Chondrocyte (in vitro differentiated cells): ENCODE results near the gene ATP11A. TPM values are rescaled to one million over a fixed set of nuclear protein-coding genes. Genes with fewer than 3 reads are reported as not detected.

ENCODE experiments used
- DNase-seq: peaks from one replicate; pipeline ENCODE4 v3.0.0; 2021; ENCODE audit warnings: mixed read lengths, low spot score
- H3K27ac Mint-ChIP-seq: one replicate; pipeline ENCODE4 v1.8.0; 2021; ENCODE audit warnings: mild to moderate bottlenecking, moderate library complexity, mixed read lengths; ENCODE audit not compliant: unreplicated experiment
- H3K27me3 Mint-ChIP-seq: 2 replicates; pipeline ENCODE4 v1.8.0; 2021; ENCODE audit warnings: low read depth, mixed read lengths
- H3K36me3 Mint-ChIP-seq: 2 replicates; pipeline ENCODE4 v1.8.0; 2021; ENCODE audit warnings: low read depth, mixed read lengths
- H3K4me1 Mint-ChIP-seq: 2 replicates; pipeline ENCODE4 v1.8.0; 2021; ENCODE audit warnings: low read depth, mild to moderate bottlenecking, mixed read lengths
- H3K4me3 Mint-ChIP-seq: one replicate; pipeline ENCODE4 v1.8.0; 2021; ENCODE audit warnings: mild to moderate bottlenecking, moderate library complexity, mixed read lengths; ENCODE audit not compliant: unreplicated experiment
- H3K9me3 Mint-ChIP-seq: 2 replicates; pipeline ENCODE4 v1.8.0; 2021; ENCODE audit warnings: low read depth, mixed read lengths
- total RNA-seq: library from RNA; stranded (reverse); gene quantifications from 3 replicates; pipeline ENCODE4 v1.2.1, GENCODE V29; 2021
- TF ChIP-seq, protein P1 (sequence below): fragments of 200-600 bp; sonication (generic); IDR thresholded peaks from 2 replicates; pipeline ENCODE4 v1.5.0; 2021; ENCODE audit warnings: antibody characterized with exemption, mild to moderate bottlenecking, moderate library complexity

ATP11A gene
- total RNA-seq, 1 donor from 2014 or later = 13.1 TPM

DNA sequence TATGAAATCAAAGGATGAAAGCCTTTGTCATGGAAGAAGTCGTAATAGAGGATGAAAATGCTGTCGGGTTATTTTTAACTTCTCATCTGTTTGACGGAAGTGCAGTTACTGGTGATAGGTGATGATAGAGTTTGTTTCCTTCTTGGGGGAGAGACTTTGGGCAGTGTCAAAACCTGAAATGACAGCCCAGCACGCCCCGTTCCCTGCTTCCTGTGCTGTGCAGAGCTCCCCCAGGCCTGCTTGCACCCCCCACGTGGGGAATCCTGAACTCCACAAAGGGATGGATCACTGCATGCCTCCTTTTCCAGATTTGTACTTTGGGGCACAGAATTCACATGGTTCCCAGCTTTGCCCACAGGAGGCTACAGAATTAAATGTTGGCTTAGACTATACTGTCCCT is 102.7 kb downstream of the ATP11A start:
- H3K9me3 Mint-ChIP-seq = no peaks in the 10 kb centered on the region
- no peak overlapping the region for H3K4me3 Mint-ChIP-seq
- peaks cover 2% of the 10 kb centered on the region for H3K36me3 Mint-ChIP-seq
- no peak for DNase-seq
- no peaks in the 10 kb centered on the region for H3K4me1 Mint-ChIP-seq
- TF ChIP-seq, protein P1, sequence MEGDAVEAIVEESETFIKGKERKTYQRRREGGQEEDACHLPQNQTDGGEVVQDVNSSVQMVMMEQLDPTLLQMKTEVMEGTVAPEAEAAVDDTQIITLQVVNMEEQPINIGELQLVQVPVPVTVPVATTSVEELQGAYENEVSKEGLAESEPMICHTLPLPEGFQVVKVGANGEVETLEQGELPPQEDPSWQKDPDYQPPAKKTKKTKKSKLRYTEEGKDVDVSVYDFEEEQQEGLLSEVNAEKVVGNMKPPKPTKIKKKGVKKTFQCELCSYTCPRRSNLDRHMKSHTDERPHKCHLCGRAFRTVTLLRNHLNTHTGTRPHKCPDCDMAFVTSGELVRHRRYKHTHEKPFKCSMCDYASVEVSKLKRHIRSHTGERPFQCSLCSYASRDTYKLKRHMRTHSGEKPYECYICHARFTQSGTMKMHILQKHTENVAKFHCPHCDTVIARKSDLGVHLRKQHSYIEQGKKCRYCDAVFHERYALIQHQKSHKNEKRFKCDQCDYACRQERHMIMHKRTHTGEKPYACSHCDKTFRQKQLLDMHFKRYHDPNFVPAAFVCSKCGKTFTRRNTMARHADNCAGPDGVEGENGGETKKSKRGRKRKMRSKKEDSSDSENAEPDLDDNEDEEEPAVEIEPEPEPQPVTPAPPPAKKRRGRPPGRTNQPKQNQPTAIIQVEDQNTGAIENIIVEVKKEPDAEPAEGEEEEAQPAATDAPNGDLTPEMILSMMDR = no peak
- H3K27ac Mint-ChIP-seq = no peak overlapping the region
- no peaks in the 10 kb centered on the region for H3K27me3 Mint-ChIP-seq

DNA sequence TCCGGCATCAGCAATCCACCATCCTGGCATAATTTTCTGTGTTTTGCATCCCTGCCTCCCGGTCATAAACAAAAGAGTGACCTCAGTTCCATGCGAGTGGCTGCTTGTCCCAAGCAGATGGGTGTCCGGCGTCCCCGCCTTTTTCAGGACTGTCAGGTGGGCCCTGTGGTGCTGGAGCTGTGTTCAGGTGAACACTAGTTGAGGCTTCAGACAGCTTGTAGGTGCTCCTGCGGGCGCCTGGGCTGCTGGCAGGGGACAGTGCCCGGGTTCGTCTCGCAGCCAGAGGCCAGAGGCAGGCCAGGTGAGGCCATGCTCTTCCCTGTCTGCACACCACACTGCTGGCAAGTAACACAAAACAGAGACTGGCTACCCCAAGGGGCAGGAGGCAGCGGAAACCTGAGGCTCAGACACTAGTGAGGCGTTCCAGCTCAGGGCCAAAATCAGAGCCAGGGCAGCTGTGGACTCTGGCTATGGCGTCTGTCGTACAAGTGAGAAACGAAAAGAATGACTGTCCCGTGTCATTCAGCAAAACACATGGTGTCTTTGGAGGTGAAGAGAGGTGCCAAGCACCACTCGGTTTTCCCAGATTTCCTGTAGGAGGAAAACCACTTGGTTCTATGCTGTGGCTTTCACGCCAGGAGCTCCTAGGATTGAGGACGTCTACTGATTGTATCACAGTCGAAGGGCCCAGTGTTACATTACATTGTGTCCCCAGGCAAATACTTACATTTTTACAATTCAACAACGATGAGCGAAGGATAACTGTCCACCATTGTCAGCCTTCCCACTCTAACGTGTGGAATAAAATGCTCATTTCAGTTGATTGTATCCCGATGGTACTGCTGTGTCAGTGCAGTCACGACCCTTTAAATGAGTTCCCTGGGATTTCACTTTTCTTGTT is 104.0 kb downstream of the ATP11A start:
- TF ChIP-seq, protein P1 = no peak
- Mint-ChIP-seq H3K9me3 (peaks cover 3% of the 10 kb centered on the region), H3K36me3 (peaks cover 3% of the 10 kb centered on the region), H3K4me1 (no peaks in the 10 kb centered on the region), H3K27ac (no peak overlapping the region), H3K27me3 (no peaks in the 10 kb centered on the region), H3K4me3 (no peak overlapping the region)
- DNase-seq = no peak

DNA sequence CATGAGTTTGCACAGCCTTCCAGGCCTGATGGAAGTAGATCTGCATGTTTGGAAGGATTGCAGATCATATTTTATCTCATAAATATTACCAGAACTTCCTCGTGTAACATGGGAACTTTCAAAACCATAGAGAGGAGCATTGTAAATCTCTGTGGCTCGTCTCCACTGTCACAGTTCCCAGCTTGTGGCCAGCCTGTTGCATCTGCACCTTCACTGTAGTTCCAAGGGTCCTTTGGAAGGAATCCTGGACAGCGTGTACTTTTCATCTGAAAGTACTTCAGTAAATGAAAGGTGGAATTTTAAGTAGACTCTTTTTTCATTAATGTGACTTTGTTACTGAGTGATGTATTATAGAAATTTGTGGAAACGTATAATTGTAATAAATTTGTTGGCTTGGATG is 105.4 kb downstream of the ATP11A start:
- peaks cover 18% of the 10 kb centered on the region for H3K9me3 Mint-ChIP-seq
- no peak for DNase-seq
- H3K4me1 Mint-ChIP-seq = no peaks in the 10 kb centered on the region
- no peak overlapping the region for H3K27ac Mint-ChIP-seq
- no peak overlapping the region for H3K4me3 Mint-ChIP-seq
- H3K36me3 Mint-ChIP-seq = peaks cover 16% of the 10 kb centered on the region
- no peaks in the 10 kb centered on the region for H3K27me3 Mint-ChIP-seq
- TF ChIP-seq, protein P1 = no peak

DNA sequence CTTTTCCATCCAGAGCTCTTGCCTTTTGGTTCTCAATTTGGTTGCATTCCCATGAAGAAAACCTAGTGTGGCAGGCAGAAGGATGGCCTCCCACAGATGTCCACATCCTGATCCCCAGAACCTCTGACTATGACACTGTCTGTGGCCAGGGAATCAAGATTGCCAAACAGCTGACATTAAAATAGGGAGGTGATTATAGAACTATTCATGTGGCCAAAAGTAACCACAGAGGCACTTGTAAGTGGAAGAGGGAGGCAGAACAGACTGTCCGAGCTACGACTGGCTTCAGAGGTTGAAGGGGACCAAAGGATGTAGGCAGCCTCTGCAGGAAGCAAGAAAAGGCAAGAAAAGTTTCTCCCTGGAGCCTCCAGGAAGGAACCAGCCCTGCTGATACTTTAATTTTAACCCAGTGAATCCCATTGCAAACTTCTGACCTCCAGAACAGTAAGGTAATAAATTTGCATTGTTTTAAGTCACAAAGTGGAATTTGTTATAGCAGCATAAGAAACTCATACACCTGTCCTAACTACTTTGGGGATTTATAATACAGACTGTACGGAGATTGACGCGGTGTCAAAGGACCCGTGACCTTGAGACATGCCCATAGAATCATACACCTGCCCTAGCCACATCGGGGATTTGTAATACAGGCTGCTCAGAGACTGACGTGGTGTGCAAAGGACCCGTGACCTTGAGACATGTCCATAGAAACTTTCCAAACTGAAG is 106.5 kb downstream of the ATP11A start:
- Mint-ChIP-seq H3K36me3 (peaks cover 16% of the 10 kb centered on the region), H3K27me3 (no peaks in the 10 kb centered on the region), H3K9me3 (peaks cover 21% of the 10 kb centered on the region), H3K27ac (no peak overlapping the region), H3K4me1 (no peaks in the 10 kb centered on the region), H3K4me3 (no peak overlapping the region)
- no peak for DNase-seq
- TF ChIP-seq, protein P1 = no peak

DNA sequence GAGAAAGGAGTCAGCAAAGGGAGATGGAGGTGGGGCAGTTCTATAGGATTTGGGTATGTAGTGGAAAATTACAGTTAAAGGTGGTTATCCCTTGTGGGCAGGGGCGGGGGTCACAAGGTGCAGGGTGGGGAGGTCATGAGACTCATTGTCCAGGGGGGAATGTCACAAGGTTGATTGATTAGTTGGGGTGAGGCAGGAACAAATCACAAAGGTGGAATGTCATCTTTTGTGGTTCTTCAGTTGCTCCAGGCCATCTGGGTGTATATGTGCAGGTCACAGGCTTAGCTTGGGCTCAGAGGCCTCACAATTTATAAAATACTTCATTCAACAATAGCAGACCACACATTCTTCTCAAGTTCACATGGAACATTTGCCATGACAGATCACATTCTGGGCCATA is 109.6 kb downstream of the ATP11A start:
- TF ChIP-seq, protein P1 = no peak
- no peak for DNase-seq
- Mint-ChIP-seq H3K4me3 (no peak overlapping the region), H3K9me3 (peaks cover 21% of the 10 kb centered on the region), H3K27me3 (no peaks in the 10 kb centered on the region), H3K27ac (no peak overlapping the region), H3K4me1 (no peaks in the 10 kb centered on the region), H3K36me3 (peaks cover 16% of the 10 kb centered on the region)
